ENCODE data around the gene GIPC3.

GIPC3 gene

GRCh38 chr19:3544742-3545668 lies 40.3 kb upstream of the GIPC3 start (continued):
- peak; percentile 88; the same call in 1 of the 2 replicates for TF ChIP-seq ZNF2 (tag by site-specific recombination; IDR thresholded peaks at IDR 0.05)
- peak; percentile 32; the same call in 1 of the 2 replicates for TF ChIP-seq KLF9 (tag by site-specific recombination; IDR thresholded peaks at IDR 0.05; ENCODE audit: low read depth)
- TF ChIP-seq ZNF549 (tag by site-specific recombination; IDR thresholded peaks at IDR 0.05): no peak
- TF ChIP-seq ZBTB6 (tag by site-specific recombination; IDR thresholded peaks at IDR 0.05): no peak
- TF ChIP-seq ZNF510 (tag by site-specific recombination; IDR thresholded peaks at IDR 0.05; ENCODE audit: insufficient replicate concordance): no peak
- 0 out of 2 replicates have a peak, but pooled peaks have one; percentile 15 for TF ChIP-seq ZNF660 (tag by site-specific recombination; IDR thresholded peaks at IDR 0.05)
- no peak for TF ChIP-seq ZNF23 (tag by site-specific recombination; IDR thresholded peaks at IDR 0.05; ENCODE audit: borderline replicate concordance)
- no peak for TF ChIP-seq ZNF664 (tag by site-specific recombination; IDR thresholded peaks at IDR 0.05)
- TF ChIP-seq ZNF280C (tag by site-specific recombination; IDR thresholded peaks at IDR 0.05): no peak
- TF ChIP-seq BCL11B (tag by site-specific recombination; IDR thresholded peaks at IDR 0.05; ENCODE audit: low read depth): 0 out of 2 replicates have a peak, but pooled peaks have one; percentile 24
- no peak for TF ChIP-seq ZNF114 (tag by site-specific recombination; IDR thresholded peaks at IDR 0.05)
- TF ChIP-seq ZNF514 (tag by site-specific recombination; IDR thresholded peaks at IDR 0.05): no peak
- no peak for TF ChIP-seq ZNF132 (tag by site-specific recombination; IDR thresholded peaks at IDR 0.05; ENCODE audit: borderline replicate concordance)
- peak; percentile 96 for TF ChIP-seq CTCF (tag by site-specific recombination; IDR thresholded peaks at IDR 0.05)
- TF ChIP-seq ZNF19 (tag by site-specific recombination; IDR thresholded peaks at IDR 0.05; ENCODE audit: low read depth): no peak
- no peak for TF ChIP-seq ZNF350 (tag by site-specific recombination; IDR thresholded peaks at IDR 0.05)
- no peak for TF ChIP-seq ZNF843 (tag by site-specific recombination; IDR thresholded peaks at IDR 0.05)
- no peak for TF ChIP-seq ZNF48 (tag by site-specific recombination; IDR thresholded peaks at IDR 0.05)
- TF ChIP-seq ZNF701 (tag by site-specific recombination; IDR thresholded peaks at IDR 0.05): no peak
- TF ChIP-seq FEZF1 (tag by site-specific recombination; IDR thresholded peaks at IDR 0.05): no peak
- TF ChIP-seq ZNF76 (tag by site-specific recombination; IDR thresholded peaks at IDR 0.05; ENCODE audit: borderline replicate concordance, low read depth): 0 out of 2 replicates have a peak, but pooled peaks have one; percentile 35
- no peak for TF ChIP-seq PRDM1 (tag by site-specific recombination; IDR thresholded peaks at IDR 0.05)
- no peak for TF ChIP-seq SCRT2 (tag by site-specific recombination; IDR thresholded peaks at IDR 0.05)
- TF ChIP-seq ZNF362 (tag by site-specific recombination; IDR thresholded peaks at IDR 0.05): no peak
- TF ChIP-seq ZSCAN5A (tag by site-specific recombination; IDR thresholded peaks at IDR 0.05): peak; percentile 42; the same call in 1 of the 2 replicates
- TF ChIP-seq ZNF555 (tag by site-specific recombination; conservative IDR thresholded peaks at IDR 0.05): no peak
- no peak for TF ChIP-seq ZBTB1 (tag by site-specific recombination; IDR thresholded peaks at IDR 0.05)
- no peak for TF ChIP-seq ZNF398 (tag by site-specific recombination; IDR thresholded peaks at IDR 0.05)
- no peak for TF ChIP-seq ZNF121 (tag by site-specific recombination; IDR thresholded peaks at IDR 0.05)
- TF ChIP-seq GLIS1 (tag by site-specific recombination; IDR thresholded peaks at IDR 0.05): 0 out of 2 replicates have a peak, but pooled peaks have one; percentile 4
